HAP-1 (cell line): ENCODE data around the gene POLR2B.
"Not testable (repeated sequence)": the region's sequence is repeated elsewhere in the genome, so short reads cannot be mapped to it uniquely, and the experiment has no call there.

Experiments
- DNase-seq, 2 experiments: peaks; one replicate each; pipeline ENCODE4 v3.0.0-alpha.2; 2016 to 2020; ENCODE audit warnings: low spot score in 2 of 2
- H3K27me3 ChIP-seq: fragments of 250-450 bp; sonication (Bioruptor Pico); 2 replicates; pipeline ENCODE4 v1.5.1; 2020; ENCODE audit warnings: low read depth, mild to moderate bottlenecking, moderate library complexity
- H3K36me3 ChIP-seq: fragments of 250-450 bp; sonication (Bioruptor Pico); replicated peaks from 2 replicates; pipeline ENCODE4 v1.5.1; 2020; ENCODE audit warnings: mild to moderate bottlenecking
- H3K4me1 ChIP-seq: fragments of 250-450 bp; sonication (Bioruptor Pico); 2 replicates; pipeline ENCODE4 v1.5.1; 2020; ENCODE audit warnings: mild to moderate bottlenecking
- H3K4me3 ChIP-seq: fragments of 250-450 bp; sonication (Bioruptor Pico); 2 replicates; pipeline ENCODE4 v1.5.1; 2020; ENCODE audit warnings: mild to moderate bottlenecking, moderate library complexity
- H3K9me3 ChIP-seq: fragments of 250-450 bp; sonication (Bioruptor Pico); 2 replicates; pipeline ENCODE4 v1.5.1; 2020; ENCODE audit warnings: mild to moderate bottlenecking, moderate library complexity
- in situ Hi-C: fragments of 300-500 bp; cut with MboI; formaldehyde crosslinking; loops from 3 replicates; pipeline ENCODE4 v1.14.3; 2020; ENCODE audit warnings: low sequenced_read_pairs, inconsistent platforms, mixed read lengths

POLR2B gene

DNA sequence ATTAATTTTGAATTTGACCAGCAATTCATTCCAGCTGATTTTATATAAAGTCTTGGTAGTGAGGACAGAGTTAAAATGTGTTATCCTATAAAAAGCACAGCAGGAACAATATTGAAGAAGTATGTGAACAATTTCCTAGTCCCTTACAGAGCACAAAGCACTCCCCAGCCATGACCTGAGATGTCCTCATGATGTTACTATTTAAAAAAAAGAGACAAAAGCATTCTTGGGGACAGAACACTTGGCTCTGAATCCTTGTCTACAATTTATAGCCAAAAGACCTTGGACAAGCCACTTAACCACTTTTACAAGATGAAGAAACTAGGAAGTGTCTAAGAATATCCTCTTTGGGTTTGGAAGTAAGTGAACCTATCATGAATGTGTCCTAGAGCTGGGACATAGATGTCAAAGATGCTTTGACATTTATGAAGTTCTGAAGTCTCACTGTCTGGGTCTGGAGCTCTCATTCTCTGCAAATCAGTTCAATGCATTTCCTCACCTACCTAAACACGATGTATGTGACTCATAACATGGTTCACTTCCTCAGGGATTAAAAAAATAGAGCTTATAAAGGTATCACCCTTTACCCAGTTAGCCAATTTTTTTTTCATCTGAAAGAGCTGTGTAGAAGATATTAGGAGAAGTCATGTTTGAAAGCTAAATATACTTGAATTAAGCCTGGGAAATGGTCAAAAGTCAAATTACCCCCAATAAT, 70.1 kb downstream of the POLR2B start:
- Histone ChIP-seq H3K4me3 (no peak overlapping the region), H3K36me3 (no peaks in the 10 kb centered on the region), H3K4me1 (no peaks in the 10 kb centered on the region), H3K27me3 (no peaks in the 10 kb centered on the region), H3K9me3 (0 out of 2 replicates have a peak, but pooled peaks cover 2% of the 10 kb centered on the region)
- DNase-seq, result no peak
- in situ Hi-C loops, result loop anchor here (10.0 kb wide), 1 partner anchor 106 kb away; no protein-coding TSS in a partner anchor

DNA sequence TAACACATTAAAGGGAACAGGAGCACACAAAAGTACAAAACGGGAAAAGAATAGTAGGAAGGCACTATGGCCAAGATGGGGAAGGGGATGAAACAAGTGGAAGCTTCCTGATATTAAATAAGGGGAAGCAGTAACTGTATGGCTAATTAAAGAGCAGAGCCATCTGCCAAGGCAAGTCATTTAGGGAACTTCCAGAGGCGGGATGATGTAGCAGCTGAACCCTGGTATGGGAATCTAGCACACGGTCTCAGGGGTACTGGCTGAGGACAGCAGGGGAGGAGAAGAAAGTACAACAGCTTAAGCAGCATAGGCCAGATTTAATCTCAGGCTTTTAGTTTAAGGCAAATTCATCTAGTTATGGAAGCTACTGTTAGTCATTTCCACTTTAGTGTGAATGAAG, 72.4 kb downstream of the POLR2B start:
- in situ Hi-C loops, result no loop called here
- no peak overlapping the region for H3K4me3 ChIP-seq
- no peaks in the 10 kb centered on the region for H3K9me3 ChIP-seq
- no peaks in the 10 kb centered on the region for H3K4me1 ChIP-seq
- H3K36me3 ChIP-seq, result no peaks in the 10 kb centered on the region
- H3K27me3 ChIP-seq, result 0 out of 2 replicates have a peak, but pooled peaks cover 3% of the 10 kb centered on the region
- DNase-seq, result no peak

DNA sequence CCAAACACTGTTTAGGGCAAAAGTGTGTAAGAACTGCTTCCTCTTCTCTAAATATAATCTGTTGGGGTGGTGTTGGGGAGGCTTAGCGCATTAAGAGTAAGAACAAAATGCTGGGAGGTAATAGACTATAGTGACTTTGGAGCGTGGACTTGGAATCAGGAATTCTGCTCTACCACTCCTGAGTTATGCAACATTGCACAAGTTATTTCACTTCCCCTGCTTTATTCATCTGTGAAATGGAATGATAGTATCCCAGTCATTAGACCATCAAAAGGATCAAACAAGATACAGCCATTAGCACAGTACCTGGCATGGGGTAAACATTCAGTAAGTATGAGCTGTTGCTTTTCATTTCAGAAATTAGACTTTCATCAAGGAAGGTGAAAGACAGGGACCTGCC, 72.8 kb downstream of the POLR2B start:
- in situ Hi-C loops, result no loop called here
- Histone ChIP-seq H3K27me3 (peaks cover 3% of the 10 kb centered on the region; the same call in 1 of the 2 replicates), H3K4me1 (no peaks in the 10 kb centered on the region), H3K4me3 (no peak overlapping the region), H3K36me3 (no peaks in the 10 kb centered on the region), H3K9me3 (no peaks in the 10 kb centered on the region)
- DNase-seq, result no peak

DNA sequence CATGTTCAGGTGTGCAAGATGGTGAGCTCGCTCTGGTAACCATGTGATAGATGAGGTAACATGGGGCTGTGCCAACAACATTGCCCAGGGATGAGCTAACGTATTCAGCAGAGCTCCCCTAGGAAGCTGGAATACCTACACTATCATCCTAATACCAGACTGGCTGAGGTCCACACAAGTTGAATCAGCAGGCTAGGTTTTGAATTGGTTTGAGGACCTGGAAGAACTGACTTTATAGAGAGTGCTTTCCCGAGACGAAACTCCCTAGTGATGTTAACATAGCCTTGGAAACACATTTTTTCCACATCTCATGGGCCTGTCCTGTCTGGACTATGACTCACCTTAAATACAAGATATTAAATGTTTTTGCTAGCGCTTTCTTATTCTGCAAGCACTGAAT, 74.8 kb downstream of the POLR2B start:
- in situ Hi-C loops, result no loop called here
- Histone ChIP-seq H3K4me3 (no peak overlapping the region), H3K4me1 (no peaks in the 10 kb centered on the region), H3K27me3 (peaks cover 3% of the 10 kb centered on the region; the same call in 1 of the 2 replicates), H3K9me3 (no peaks in the 10 kb centered on the region), H3K36me3 (no peaks in the 10 kb centered on the region)
- no peak for DNase-seq

DNA sequence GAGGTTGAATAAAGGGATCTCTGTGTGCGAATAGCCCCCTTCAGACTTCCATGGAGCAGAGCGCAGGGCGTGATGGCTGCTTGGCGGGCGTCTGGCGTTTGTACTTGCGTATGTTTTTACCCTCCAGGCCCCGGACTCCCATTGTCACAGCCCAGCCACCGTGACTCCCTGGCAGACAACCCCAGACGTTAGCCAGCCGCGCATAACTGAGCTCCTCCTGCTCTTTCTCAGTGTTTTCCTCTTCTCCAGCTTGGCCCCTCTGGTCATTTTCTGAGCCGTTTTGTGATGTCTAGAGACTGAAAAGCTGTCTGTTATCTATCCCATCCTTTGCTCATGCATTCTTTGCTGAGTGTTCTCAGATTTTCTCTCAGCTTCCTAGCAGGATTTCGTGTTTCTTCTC, 77.2 kb downstream of the POLR2B start:
- in situ Hi-C loops, result no loop called here
- no peaks in the 10 kb centered on the region for H3K36me3 ChIP-seq
- peaks cover 3% of the 10 kb centered on the region; the same call in 1 of the 2 replicates for H3K27me3 ChIP-seq
- no peak overlapping the region for H3K4me3 ChIP-seq
- DNase-seq, result no peak
- H3K4me1 ChIP-seq, result no peaks in the 10 kb centered on the region
- no peaks in the 10 kb centered on the region for H3K9me3 ChIP-seq

DNA sequence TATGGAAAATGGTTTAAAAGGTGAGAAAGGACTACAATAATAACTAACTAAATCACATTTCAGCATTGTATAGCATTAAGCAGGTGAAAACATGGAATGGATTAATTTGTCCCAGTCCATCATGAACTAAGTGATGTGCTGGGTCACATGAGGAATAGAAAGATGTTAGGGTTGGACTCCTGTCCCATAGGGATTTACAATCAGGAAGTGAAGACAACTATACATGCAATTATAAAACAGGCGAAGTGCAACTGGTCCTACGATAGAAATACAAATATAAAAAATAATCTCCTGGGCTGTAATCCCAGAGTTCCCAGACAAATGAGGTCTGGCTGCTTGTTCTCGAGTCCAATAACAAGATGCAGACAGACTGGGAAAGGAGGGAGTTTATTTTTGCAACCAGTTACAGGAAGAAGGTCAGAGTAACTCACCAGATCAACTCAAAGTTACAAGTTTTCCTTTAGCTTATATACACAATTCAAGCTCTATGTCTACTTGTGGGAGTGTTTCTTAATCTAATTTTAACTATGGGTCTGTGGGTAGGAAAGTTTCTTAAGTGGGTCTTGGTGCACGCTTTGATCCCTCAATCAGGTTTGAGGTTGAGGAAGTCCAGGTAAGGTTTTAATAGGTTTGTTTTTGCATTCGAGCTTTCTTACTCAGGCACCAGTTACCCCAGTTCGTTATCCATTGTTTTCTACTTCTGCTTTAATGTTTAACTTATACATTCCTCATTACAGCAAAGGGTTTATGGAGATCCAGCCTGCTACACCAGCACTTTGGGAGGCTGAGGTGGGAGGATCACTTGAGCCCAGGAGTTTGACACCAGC, 81.4 kb downstream of the POLR2B start:
- Histone ChIP-seq H3K27me3 (peaks cover 6% of the 10 kb centered on the region), H3K9me3 (no peaks in the 10 kb centered on the region), H3K4me3 (no peak overlapping the region), H3K4me1 (no peaks in the 10 kb centered on the region), H3K36me3 (no peaks in the 10 kb centered on the region)
- in situ Hi-C loops, result no loop called here
- no peak for DNase-seq

DNA sequence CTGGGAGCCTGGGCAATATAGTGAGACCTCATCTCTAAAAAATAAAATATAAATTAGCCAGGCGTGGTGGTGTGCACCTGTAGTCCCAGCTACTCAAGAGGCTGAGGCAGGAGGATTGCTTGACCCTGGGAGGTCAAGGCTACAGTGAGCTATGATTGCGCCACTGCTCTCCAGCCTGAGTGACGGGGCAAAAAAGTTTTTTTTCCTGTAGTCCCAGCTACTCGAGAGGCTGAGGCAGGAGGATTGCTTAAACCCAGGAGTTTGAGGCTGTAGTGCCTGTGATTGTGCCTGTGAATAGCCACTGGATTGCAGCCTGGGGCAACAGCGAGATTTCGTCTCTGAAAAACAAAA, 82.0 kb downstream of the POLR2B start:
- H3K9me3 ChIP-seq, H3K36me3 ChIP-seq, H3K4me3 ChIP-seq, in situ Hi-C loops, H3K4me1 ChIP-seq, DNase-seq, H3K27me3 ChIP-seq: not testable (repeated sequence)

DNA sequence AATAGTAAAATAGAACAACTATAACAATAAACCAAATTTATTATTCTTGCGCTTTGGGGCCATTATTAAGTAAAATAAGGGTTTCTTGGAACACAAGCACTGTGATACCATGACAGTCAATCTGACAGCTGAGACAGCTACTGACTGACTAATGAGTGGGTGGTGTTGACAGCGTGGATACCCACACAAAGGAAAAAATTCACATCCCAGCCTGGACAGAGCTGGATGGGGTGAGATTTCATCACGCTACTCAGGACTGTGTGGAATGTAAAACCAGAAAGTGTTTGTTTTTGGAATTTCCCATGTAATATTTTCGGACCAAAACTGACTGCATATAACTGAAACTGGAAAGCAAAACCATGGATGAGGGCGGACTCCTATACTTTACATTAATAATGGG, 82.7 kb downstream of the POLR2B start:
- no peak for DNase-seq
- no peaks in the 10 kb centered on the region for H3K4me1 ChIP-seq
- H3K9me3 ChIP-seq, result no peaks in the 10 kb centered on the region
- no peaks in the 10 kb centered on the region for H3K36me3 ChIP-seq
- H3K27me3 ChIP-seq, result peaks cover 3% of the 10 kb centered on the region
- in situ Hi-C loops, result no loop called here
- no peak overlapping the region for H3K4me3 ChIP-seq

DNA sequence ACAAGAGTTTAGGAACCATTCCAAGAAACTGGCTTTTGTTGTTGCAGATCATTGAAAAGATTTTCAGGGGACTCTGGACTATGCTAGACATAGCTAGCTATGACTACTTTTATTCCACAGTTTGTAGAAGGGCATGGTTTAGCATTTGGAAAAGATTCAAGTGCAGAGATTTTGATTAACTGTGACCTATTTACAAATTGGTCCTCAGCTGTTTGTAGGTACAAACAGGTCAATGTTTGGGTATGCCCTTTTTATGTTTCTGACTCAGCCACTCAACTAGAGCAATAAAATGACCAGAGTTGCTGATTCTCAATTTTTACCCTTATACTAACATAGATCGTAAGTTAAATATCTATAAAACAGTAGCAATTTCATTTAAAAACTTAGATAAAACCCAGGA, 84.8 kb downstream of the POLR2B start:
- DNase-seq, result no peak
- in situ Hi-C loops, result no loop called here
- no peaks in the 10 kb centered on the region for H3K9me3 ChIP-seq
- H3K4me3 ChIP-seq, result no peak overlapping the region
- H3K27me3 ChIP-seq, result peaks cover 3% of the 10 kb centered on the region
- H3K4me1 ChIP-seq, result no peaks in the 10 kb centered on the region
- H3K36me3 ChIP-seq, result no peaks in the 10 kb centered on the region

DNA sequence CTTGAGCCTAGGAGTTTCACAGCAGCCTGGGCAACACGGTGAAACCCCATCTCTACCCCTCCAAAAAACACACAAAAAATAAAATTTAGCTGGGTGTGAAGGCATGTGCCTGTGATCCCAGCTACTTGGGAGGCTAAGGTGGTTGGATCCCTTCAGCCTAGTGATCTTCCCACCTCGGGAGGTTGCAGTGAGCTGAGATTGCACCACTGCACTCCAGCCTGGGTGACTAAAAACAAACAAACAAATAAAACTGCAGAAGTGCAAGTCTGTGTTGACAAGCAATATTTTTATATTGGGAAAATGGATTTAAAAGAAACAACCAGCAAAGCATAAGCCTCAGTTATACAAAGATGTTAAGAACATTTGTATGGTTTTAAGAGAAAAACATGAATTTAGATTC, 85.4 kb downstream of the POLR2B start:
- H3K27me3 ChIP-seq, result peaks cover 3% of the 10 kb centered on the region
- H3K4me3 ChIP-seq, result no peak overlapping the region
- H3K9me3 ChIP-seq, result no peaks in the 10 kb centered on the region
- in situ Hi-C loops, result no loop called here
- DNase-seq, result no peak
- H3K36me3 ChIP-seq, result no peaks in the 10 kb centered on the region
- H3K4me1 ChIP-seq, result no peaks in the 10 kb centered on the region

DNA sequence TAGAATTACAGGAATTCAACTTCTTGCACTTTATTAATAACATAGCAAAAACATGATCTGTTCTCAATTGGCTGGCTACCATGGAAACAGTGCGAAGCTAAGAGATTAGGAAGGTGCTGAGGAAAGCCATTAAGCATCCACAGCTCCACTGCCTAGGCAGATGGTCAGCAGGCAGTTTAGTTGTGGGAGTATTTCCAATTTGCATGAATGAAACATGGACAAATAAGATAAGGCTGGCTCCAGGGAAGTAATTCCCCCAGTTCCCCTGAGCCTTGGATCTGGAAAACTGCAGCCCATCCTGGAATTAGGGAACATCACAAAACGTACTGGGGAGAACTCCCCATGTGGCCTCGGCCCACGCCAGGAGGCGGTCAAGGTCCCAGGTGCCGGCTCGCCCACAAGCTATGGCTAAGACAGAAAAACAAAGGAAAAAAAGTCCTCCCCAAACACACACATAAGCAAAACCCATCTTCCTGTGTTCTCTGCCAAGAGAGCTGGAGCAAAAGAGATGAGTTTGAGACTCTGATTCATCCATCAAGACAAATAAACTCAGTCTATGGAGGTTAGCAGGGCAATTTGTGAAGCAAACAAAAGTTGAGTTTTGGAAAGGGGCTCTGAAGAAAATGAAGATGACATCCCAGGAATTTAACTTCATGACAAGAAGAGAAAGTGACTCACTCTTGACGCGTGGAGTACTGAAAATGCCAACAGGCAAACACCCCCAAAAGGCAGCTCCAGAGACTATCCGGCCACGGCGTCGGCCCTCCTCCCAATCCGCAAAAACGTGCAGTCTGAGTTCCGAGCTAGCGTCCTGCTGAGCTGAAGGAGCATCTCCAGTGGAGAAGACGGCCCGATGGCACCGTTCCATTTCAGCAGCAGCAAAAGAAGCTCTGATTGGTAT, 86.4 kb downstream of the POLR2B start:
- no peak overlapping the region for H3K4me3 ChIP-seq
- DNase-seq, result no peak
- no peaks in the 10 kb centered on the region for H3K4me1 ChIP-seq
- in situ Hi-C loops, result no loop called here
- no peaks in the 10 kb centered on the region for H3K9me3 ChIP-seq
- H3K36me3 ChIP-seq, result no peaks in the 10 kb centered on the region
- peaks cover 3% of the 10 kb centered on the region for H3K27me3 ChIP-seq

DNA sequence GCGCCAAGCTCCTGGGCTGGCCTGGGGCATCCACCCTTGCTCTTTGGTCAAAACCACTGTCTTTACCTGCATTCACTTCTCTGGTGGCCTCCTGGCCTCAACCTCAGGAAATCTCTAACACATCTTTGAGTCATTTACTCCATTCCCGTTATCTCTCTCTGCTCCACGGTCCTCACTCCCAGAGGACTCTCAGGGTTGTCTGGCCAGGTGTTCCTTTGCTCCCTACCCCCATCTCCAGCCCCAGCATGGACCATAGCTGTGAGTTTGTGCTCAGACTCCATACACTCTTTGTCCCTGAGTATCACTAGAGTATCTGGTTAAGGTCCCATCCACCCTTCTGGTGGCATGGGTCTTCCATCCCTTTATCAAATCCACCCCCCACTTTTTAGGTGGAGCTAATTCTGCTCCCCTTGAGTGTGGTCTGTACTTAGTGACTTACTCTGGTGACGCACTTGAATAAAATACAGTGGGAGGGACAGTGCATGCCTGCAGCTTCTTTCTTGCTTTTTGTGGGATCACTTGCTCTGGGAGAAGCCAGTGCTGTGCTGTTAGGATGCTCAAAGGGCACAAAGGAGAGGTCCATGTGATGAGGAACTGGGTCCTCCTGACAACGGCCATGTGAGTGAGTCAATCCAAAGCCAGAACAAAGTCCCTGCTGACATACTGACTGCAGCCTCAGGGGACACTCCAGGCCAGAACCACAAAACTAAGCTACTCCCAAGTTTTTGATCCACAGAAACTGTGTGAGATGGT, 87.2 kb downstream of the POLR2B start:
- no peak for DNase-seq
- in situ Hi-C loops, result no loop called here
- Histone ChIP-seq H3K4me1 (no peaks in the 10 kb centered on the region), H3K4me3 (no peak overlapping the region), H3K36me3 (no peaks in the 10 kb centered on the region), H3K27me3 (peaks cover 3% of the 10 kb centered on the region), H3K9me3 (no peaks in the 10 kb centered on the region)
